Activated CD8-positive, alpha-beta memory T cell treated with anti-CD3 and anti-CD28 coated beads, Interleukin-2, amount 50 U/mL, for 4 hours (primary cell): Measurements from ENCODE around the gene MEGF8.

Experiments used
- DNase-seq: peaks from one replicate; pipeline ENCODE4 v3.0.0-alpha.2; 2020

MEGF8 gene

DNA sequence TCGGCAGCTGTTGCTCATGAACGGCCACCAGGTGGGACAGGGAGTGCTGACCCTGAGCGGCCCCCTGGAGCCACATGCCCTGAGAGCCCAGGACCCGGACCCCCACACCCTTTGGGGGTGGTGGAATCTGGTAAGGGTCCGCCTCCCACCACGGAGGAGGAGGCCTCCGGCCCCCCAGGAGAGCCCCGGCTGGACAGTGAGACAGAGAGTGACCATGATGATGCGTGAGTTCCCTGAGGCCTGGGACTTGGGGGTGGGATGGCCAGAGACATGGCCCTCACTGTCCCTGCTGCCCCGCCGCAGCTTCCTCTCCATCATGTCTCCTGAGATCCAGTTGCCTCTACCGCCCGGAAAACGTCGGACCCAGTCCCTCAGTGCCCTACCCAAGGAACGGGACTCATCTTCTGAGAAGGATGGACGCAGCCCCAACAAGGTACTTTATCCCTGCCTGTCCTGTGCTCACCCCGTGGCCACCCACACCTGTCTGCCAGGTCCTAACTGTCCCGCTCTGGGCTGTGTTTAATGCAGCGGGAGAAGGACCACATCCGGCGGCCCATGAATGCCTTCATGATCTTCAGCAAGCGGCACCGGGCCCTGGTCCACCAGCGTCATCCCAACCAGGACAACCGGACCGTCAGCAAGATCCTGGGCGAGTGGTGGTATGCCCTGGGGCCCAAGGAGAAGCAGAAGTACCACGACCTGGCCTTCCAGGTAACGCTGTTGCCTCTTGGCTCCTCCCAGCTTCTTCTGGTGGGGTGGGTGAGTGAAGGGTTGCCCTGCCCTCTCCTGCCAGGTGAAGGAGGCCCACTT lies 38.2 kb upstream of the MEGF8 start:
- peak; percentile 15 for DNase-seq

DNA sequence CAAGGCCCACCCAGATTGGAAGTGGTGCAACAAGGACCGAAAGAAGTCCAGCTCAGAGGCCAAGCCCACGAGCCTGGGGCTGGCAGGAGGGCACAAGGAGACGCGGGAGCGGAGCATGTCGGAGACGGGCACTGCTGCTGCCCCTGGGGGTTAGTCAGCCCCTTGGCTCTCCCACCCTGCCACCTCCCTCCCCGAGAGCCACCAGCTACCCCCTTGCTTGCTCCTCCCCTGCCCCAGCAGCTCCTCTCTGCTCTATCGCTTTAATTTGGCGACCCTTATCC lies 37.7 kb upstream of the MEGF8 start:
- DNase-seq = no peak

GRCh38 chr19:42288387-42288786 lies 37.0 kb upstream of the MEGF8 start:
- no peak for DNase-seq

GRCh38 chr19:42288881-42289555 lies 36.4 kb upstream of the MEGF8 start:
- no peak for DNase-seq

DNA sequence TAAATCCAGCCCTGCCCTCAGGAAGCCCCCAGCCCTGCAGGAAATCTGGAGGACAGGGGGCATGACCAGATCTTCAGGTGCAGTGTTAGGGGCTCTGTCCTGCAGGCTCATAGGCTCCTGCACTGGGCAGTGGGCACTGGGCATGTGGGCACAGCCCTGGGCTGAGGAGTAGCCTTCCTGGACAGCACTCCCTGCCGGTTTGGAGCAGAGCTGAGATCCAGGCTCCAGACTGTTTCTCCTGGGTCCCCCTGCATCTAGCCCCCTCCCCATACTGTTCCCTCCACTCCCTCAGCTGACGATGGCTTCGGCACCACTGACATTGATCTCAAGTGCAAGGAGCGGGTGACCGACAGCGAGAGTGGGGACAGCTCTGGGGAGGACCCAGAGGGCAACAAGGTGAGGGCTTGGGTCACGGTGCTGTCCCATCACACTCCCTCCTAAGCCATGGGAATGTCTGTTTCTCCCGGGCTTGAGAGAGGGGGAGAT lies 35.8 kb upstream of the MEGF8 start:
- DNase-seq = no peak

DNA sequence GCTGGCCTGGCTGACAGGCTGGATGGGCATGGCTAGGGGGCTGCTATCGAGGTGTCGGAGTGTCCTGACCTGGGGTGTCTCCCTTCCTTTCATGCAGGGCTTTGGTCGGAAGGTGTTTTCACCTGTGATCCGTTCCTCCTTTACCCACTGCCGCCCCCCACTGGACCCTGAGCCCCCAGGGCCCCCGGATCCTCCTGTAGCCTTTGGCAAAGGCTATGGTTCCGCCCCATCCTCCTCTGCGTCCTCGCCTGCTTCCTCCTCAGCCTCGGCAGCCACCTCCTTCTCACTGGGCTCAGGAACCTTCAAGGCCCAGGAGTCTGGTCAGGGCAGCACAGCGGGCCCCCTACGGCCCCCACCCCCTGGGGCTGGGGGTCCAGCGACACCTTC lies 35.3 kb upstream of the MEGF8 start:
- DNase-seq = no peak

- peak; percentile 72 for DNase-seq
These were observed 34.7 kb upstream of the MEGF8 start for GRCh38 chr19:42290523-42291434.

DNA sequence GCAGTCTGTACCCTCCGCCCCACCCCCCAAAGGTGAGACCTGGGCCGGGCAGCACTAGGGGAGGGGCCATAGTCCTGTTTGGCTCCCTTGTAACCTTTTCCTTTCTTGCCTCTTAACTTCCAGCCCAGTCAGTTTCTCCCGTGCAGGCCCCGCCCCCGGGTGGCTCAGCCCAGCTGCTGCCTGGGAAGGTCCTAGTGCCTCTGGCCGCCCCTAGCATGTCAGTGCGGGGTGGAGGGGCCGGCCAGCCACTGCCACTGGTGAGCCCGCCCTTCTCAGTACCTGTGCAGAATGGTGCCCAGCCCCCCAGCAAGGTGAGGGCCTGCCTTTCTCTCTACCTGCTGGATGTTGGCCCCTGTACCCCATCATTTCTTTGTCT lies 34.0 kb upstream of the MEGF8 start:
- no peak for DNase-seq

- DNase-seq = no peak
These were observed 33.1 kb upstream of the MEGF8 start for GRCh38 chr19:42292042-42292960.

DNA sequence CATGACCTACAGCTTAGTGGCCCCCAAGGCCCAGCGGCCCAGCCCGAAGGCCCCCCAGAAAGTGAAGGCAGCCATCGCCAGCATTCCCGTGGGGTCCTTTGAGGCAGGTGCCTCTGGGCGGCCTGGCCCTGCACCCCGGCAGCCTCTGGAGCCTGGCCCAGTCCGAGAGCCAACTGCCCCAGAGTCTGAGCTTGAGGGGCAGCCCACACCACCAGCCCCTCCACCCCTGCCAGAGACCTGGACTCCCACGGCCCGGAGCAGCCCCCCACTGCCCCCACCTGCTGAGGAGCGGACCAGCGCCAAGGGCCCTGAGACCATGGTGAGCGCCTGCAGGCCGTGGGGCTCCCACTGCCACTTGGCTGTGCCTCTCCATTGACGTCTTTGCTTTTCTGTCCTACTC lies 32.5 kb upstream of the MEGF8 start:
- no peak for DNase-seq

DNA sequence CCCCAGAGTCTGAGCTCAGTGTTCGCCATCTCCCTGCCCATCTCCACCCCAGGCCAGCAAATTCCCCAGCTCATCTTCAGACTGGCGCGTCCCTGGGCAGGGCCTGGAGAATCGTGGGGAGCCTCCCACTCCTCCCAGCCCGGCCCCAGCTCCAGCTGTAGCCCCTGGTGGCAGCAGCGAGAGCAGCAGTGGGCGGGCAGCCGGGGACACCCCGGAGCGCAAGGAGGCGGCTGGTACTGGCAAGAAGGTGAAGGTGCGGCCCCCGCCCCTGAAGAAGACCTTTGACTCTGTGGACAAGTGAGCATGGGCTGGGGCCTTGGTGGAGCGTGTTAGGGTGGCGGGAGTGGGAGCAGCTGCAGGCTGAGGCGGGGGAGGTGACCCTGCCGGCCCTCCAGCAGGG lies 31.9 kb upstream of the MEGF8 start:
- no peak for DNase-seq

DNA sequence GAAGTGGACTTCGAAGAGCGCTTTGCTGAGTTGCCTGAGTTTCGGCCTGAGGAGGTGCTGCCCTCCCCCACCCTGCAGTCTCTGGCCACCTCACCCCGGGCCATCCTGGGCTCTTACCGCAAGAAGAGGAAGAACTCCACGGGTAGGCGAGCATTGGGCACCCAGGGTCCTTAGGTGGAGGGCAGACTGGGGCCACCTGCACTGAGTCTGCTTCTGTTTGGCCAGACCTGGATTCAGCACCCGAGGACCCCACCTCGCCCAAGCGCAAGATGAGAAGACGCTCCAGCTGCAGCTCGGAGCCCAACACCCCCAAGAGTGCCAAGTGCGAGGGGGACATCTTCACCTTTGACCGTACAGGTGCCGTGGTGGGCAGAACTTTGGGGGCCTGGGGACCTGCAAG lies 31.5 kb upstream of the MEGF8 start:
- no peak for DNase-seq

- DNase-seq = no peak
These were observed 30.8 kb upstream of the MEGF8 start for GRCh38 chr19:42294471-42295137.

DNA sequence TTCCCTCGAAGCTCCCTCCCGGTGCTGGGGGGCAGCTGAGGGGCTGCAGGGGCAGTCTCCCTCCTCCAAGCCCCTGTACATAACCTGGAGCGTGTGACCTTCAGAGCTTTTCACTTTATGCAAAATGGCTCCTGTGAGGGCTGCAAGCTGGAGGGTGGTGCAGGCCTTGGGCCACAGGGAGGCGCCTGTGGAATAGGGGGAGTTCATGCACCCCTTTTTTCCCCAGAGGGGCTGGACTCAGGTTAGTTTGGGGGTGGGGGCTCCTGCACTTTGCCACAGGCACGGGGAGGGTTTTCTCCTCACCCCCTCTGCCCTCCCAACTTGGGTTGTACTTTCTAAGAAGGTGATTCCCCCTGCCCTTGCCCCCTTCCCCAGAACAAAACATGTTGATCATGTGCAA lies 30.1 kb upstream of the MEGF8 start:
- DNase-seq = no peak

DNA sequence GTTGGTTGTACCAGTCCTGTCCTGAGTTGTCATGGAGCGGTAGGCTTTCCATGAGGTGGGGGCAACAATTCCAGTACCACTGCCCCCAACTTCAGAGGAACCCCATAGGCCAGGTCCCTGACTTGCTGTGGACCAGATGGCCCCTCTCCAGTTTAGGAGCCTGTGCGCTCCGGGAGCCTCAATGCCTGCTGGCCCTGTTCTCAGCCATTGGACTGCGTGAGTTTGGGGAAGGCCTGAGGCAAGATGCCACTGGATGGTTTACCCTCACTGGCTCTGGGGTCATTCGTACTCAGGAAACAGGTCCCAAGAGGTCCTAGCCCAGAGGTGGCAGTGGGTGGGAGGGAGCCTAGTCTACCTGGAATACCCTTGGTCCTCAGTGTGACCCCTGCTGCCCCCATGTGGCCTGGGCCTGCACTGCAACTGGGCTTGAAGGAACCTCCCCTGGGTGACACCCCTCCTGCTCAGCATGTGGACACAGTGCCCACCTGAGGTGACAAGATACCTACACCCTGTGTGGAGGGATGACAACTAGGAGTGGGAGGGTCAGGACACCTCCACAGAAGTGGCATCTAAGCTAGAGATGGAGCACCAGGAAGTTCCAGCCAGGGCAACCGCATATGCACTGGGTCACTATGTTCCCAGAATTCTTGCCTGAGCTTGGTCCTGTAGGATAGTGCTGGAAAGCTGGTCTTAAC lies 29.5 kb upstream of the MEGF8 start:
- DNase-seq = peak; percentile 93

DNA sequence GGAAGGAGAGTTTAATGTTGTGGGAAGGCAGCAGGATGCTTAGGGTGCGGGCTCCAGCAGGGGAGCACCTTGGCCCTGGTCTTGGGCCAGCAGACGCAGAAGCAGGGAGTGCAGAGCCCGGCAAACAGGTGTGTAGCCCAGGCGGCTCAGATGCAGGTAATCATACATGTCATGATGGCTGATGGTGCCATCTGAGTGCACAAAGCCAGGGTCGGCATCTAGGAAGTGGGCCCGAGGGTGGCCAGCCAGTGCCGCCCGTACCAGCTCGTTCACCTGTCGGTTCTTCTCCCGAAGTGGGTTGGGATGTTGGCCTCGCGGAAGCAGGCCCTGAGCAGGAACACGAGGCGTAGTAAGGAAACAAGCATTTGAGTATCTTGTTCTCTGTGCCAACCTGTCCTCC lies 28.4 kb upstream of the MEGF8 start:
- no peak for DNase-seq

DNA sequence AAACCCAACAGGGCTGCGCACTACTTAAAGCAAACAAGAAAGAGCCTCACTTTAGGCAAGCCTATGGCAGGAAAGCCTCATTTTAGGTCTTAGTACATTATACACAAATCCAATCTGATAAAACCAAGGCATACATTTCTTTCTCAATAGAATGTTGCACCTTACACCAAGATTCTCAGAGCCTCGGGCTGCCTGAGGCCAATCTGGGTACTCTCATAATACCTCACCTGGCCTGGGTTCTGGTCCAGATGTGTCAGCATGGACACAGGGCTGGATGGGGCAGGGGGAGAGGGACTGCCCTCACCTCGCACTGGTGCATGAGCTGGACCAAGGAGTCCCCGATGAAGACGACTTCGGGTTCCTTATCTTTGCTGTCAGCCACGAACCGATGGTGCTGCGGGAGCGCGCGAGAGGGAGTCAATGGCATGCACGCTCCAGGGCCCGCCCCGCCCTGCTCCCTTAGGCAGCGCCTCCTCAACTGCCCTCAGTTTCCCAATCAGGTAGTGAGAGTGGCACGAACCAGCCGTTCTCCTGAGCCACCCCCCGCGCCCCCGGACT lies 23.7 kb upstream of the MEGF8 start, which contains the start of gene PRR19:
PRR19 (plus strand) TSS at position 487 of the 558 bp plus-strand sequence. CDS start 7,453 bp downstream, outside the sequence.
- DNase-seq = no peak

DNA sequence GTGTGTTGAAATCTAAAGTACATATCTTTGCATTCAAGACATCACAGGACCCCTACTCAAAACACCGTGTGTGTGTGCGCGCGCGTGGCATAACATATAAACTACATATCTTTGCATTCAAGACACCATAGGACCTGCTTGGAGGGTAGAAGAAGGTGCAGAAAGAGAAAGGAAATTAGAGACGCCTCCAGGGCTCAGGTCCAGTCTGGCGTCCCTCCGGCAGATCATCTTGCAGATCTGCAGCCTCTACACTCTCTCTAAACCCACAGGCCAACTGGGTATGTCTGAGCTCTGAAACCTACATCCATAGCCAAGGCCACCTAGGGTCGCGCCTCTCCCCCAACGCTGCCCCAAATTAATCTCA lies 22.4 kb upstream of the MEGF8 start:
- DNase-seq = no peak

DNA sequence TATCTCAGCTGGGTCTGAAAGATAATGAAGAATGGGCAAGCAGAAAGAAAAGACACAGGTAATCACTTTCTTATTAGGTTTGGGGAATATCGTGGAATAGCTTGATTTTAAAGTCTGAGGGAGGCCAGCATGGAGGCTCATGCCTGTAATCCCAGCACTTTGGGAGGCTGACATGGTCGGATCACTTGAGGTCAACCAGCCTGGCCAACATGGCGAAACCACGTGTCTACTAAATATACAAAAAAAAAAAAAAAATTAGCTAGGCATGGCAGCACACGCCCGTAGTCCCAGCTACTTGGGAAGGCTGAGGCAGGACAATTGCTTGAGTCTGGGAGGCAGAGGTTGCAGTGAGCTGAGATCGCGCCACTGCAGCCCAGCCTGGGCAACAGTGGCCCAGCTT lies 21.6 kb upstream of the MEGF8 start:
- no peak for DNase-seq

- no peak for DNase-seq
These were observed 18.8 kb upstream of the MEGF8 start for GRCh38 chr19:42306646-42307045.

GRCh38 chr19:42309686-42310085 lies 15.7 kb upstream of the MEGF8 start:
- DNase-seq = no peak
